Neuron (in vitro differentiated cells): ENCODE results near the gene FOXP1.
"Not testable (repeated sequence)": the region's sequence is repeated elsewhere in the genome, so short reads cannot be mapped to it uniquely, and the experiment has no call there.

Experiments used
- H2AFZ ChIP-seq: one replicate; pipeline ENCODE4 v1.6.1; 2013; ENCODE audit warnings: low read depth, mild to moderate bottlenecking, inconsistent platforms, low read length, moderate library complexity
- H3K27me3 ChIP-seq: one replicate; pipeline ENCODE4 v1.6.1; 2013; ENCODE audit warnings: low read length; ENCODE audit not compliant: insufficient read depth
- H3K36me3 ChIP-seq: one replicate; pipeline ENCODE4 v1.6.1; 2013; ENCODE audit warnings: low read length; ENCODE audit not compliant: insufficient read depth
- H3K4me1 ChIP-seq: one replicate; pipeline ENCODE4 v1.6.1; 2013; ENCODE audit warnings: low read length; ENCODE audit not compliant: insufficient read depth
- H3K4me3 ChIP-seq: 2 replicates; pipeline ENCODE4 v1.5.1; 2013; ENCODE audit warnings: mild to moderate bottlenecking, low read length, moderate library complexity
- H3K9me3 ChIP-seq: one replicate; pipeline ENCODE4 v1.6.1; 2013; ENCODE audit warnings: low read length

FOXP1 gene

GRCh38 chr3:71346061-71346460, 237.5 kb downstream of the FOXP1 start:
- no peaks in the 10 kb centered on the region for H3K4me1 ChIP-seq
- H3K36me3 ChIP-seq: no peaks in the 10 kb centered on the region
- no peak overlapping the region for H2AFZ ChIP-seq
- no peaks in the 10 kb centered on the region for H3K9me3 ChIP-seq
- no peaks in the 10 kb centered on the region for H3K27me3 ChIP-seq
- no peak overlapping the region for H3K4me3 ChIP-seq

- no peaks in the 10 kb centered on the region for H3K9me3 ChIP-seq
- no peak overlapping the region for H3K4me3 ChIP-seq
- H2AFZ ChIP-seq: no peak overlapping the region
- H3K27me3 ChIP-seq: no peaks in the 10 kb centered on the region
- H3K4me1 ChIP-seq: no peaks in the 10 kb centered on the region
- no peaks in the 10 kb centered on the region for H3K36me3 ChIP-seq
Measured at GRCh38 chr3:71345429-71346040, 238.0 kb downstream of the FOXP1 start.

GRCh38 chr3:71341721-71342120, 241.8 kb downstream of the FOXP1 start:
- H3K9me3 ChIP-seq: no peaks in the 10 kb centered on the region
- no peaks in the 10 kb centered on the region for H3K36me3 ChIP-seq
- H3K4me1 ChIP-seq: no peaks in the 10 kb centered on the region
- no peaks in the 10 kb centered on the region for H3K27me3 ChIP-seq
- no peak overlapping the region for H2AFZ ChIP-seq
- no peak overlapping the region for H3K4me3 ChIP-seq

DNA sequence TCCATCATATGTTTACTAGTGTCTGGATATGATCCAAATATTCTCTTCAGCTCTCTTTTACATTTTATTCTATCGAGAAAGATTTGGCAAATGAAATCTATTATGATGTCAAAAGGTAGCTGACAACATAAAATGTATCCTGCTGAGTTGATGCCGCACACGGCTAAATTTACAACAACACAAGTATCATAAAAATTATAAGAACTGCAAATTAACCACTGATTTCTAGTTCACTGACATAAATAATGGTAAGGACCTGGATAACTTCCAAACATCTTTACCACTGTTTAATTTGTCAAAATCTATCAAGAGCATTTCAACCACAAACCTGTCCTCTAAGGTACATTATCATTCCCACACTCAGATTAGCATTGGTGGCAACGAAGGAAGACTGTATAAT, 244.5 kb downstream of the FOXP1 start:
- H3K4me3 ChIP-seq: no peak overlapping the region
- no peaks in the 10 kb centered on the region for H3K27me3 ChIP-seq
- no peaks in the 10 kb centered on the region for H3K9me3 ChIP-seq
- H3K4me1 ChIP-seq: no peaks in the 10 kb centered on the region
- no peak overlapping the region for H2AFZ ChIP-seq
- H3K36me3 ChIP-seq: no peaks in the 10 kb centered on the region

DNA sequence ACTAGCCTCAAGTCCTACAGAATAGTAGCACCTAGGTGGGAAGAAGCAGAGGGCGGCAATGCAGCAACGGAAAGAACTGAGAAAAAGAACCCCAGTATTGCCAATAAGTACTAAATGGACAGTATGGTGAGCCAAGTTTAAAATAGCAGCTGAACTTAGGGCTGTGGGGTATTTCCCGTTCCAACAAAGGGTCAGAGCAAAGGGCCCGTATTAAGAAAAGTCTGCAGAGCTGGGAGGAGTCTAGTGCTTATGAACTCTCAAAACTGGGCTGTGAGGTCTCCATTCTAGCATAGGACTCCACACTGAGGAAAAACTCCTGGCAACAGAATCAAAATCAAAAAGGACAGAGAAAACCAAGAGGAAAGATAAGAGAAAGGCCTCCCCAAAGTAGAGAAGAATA, 250.7 kb downstream of the FOXP1 start:
- Histone ChIP-seq H2AFZ (no peak overlapping the region), H3K9me3 (no peaks in the 10 kb centered on the region), H3K4me3 (no peak overlapping the region), H3K4me1 (no peaks in the 10 kb centered on the region), H3K36me3 (no peaks in the 10 kb centered on the region), H3K27me3 (no peaks in the 10 kb centered on the region)

GRCh38 chr3:71330909-71331308, 252.6 kb downstream of the FOXP1 start:
- no peaks in the 10 kb centered on the region for H3K4me1 ChIP-seq
- H3K36me3 ChIP-seq: no peaks in the 10 kb centered on the region
- H3K4me3 ChIP-seq: no peak overlapping the region
- H2AFZ ChIP-seq: no peak overlapping the region
- H3K27me3 ChIP-seq: no peaks in the 10 kb centered on the region
- H3K9me3 ChIP-seq: no peaks in the 10 kb centered on the region

DNA sequence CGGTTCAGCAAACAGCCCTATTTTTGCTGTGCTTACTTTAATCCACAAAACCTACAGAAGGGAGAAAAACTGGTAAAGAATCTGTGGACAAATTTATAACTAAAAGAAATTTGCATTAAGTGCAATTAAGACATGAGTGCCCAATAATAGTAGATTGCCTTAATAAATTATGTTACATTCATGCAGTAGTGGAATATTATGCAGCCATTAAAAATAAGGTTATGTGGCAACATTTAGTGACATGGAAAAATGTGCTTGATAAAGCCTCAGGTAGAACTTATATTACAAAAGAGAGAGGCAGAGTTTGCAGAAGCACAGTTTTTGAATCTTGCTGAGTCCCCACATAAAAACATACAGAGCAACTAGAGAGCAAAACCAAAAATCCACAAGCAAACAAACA, 253.0 kb downstream of the FOXP1 start:
- Histone ChIP-seq H3K4me1 (no peaks in the 10 kb centered on the region), H3K36me3 (no peaks in the 10 kb centered on the region), H3K4me3 (no peak overlapping the region), H3K27me3 (no peaks in the 10 kb centered on the region), H3K9me3 (no peaks in the 10 kb centered on the region), H2AFZ (no peak overlapping the region)

DNA sequence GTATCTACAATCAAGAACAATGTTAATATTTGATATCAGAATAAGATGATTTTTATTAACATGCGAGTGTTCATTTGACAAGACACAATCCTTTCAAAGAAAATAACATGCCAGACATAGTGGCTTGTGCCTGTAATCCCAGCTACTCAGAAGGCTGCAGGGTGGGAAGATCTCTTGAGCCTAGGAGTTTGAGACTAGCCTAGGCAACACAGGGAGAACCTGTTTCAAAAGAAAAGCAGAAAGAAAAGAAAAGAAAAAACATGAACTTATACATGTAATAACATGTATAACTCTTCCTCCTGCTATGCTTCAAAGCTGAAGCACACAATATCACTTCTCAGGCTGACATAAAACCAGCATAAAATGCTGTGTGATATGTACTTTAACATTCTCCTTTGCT, 253.7 kb downstream of the FOXP1 start:
- no peaks in the 10 kb centered on the region for H3K4me1 ChIP-seq
- H2AFZ ChIP-seq: no peak overlapping the region
- H3K27me3 ChIP-seq: no peaks in the 10 kb centered on the region
- no peak overlapping the region for H3K4me3 ChIP-seq
- no peaks in the 10 kb centered on the region for H3K36me3 ChIP-seq
- no peaks in the 10 kb centered on the region for H3K9me3 ChIP-seq

GRCh38 chr3:71328926-71329325, 254.6 kb downstream of the FOXP1 start:
- Histone ChIP-seq H3K27me3 (no peaks in the 10 kb centered on the region), H3K4me3 (no peak overlapping the region), H3K9me3 (no peaks in the 10 kb centered on the region), H2AFZ (no peak overlapping the region), H3K36me3 (no peaks in the 10 kb centered on the region), H3K4me1 (no peaks in the 10 kb centered on the region)

GRCh38 chr3:71327936-71328335, 255.6 kb downstream of the FOXP1 start:
- Histone ChIP-seq H3K36me3 (no peaks in the 10 kb centered on the region), H3K4me3 (no peak overlapping the region), H3K27me3 (no peaks in the 10 kb centered on the region), H3K4me1 (no peaks in the 10 kb centered on the region), H3K9me3 (no peaks in the 10 kb centered on the region), H2AFZ (no peak overlapping the region)

GRCh38 chr3:71325715-71326114, 257.8 kb downstream of the FOXP1 start:
- no peaks in the 10 kb centered on the region for H3K27me3 ChIP-seq
- no peaks in the 10 kb centered on the region for H3K4me1 ChIP-seq
- no peaks in the 10 kb centered on the region for H3K36me3 ChIP-seq
- H2AFZ ChIP-seq: no peak overlapping the region
- no peaks in the 10 kb centered on the region for H3K9me3 ChIP-seq
- H3K4me3 ChIP-seq: no peak overlapping the region

GRCh38 chr3:71324224-71324623, 259.3 kb downstream of the FOXP1 start:
- not testable (repeated sequence) for H3K27me3 ChIP-seq, H3K9me3 ChIP-seq, H2AFZ ChIP-seq, H3K4me3 ChIP-seq, H3K36me3 ChIP-seq, H3K4me1 ChIP-seq

GRCh38 chr3:71323558-71323957, 260.0 kb downstream of the FOXP1 start:
- Histone ChIP-seq H2AFZ (no peak overlapping the region), H3K4me3 (no peak overlapping the region), H3K36me3 (no peaks in the 10 kb centered on the region), H3K9me3 (no peaks in the 10 kb centered on the region), H3K4me1 (no peaks in the 10 kb centered on the region), H3K27me3 (no peaks in the 10 kb centered on the region)

DNA sequence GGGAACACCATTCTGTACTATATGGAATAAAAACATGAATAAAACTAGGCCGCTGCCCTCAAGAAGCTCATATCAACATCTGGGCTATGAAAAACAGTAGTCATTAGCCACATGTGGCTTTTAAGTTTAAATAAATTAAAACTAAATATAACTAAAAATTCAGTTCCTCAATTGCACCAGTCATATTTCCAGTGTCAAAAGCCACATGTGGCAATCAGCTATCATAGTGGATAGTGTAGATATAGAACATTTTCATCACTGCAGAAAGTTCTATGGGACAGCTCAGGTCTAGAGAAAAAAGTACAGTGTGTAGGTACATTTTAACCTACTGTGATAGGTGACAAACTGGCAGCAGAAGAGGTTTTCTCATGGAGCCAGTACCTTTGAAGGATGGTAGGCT, 261.4 kb downstream of the FOXP1 start:
- Histone ChIP-seq H2AFZ (no peak overlapping the region), H3K4me1 (no peaks in the 10 kb centered on the region), H3K36me3 (no peaks in the 10 kb centered on the region), H3K4me3 (no peak overlapping the region), H3K27me3 (no peaks in the 10 kb centered on the region), H3K9me3 (no peaks in the 10 kb centered on the region)
